ENCODE results near the gene VIPR2. TPM values are rescaled to one million over a fixed set of nuclear protein-coding genes. Genes with fewer than 3 reads are reported as not detected.

The VIPR2 gene
- polyA plus RNA-seq, 3 donors: not detected

- H4K20me1 ChIP-seq (ENCODE audit: insufficient read depth, low read length): no peaks in the 10 kb centered on the region
- DNase-seq: no peak
- no peaks in the 10 kb centered on the region for H3K4me1 Mint-ChIP-seq
- H3K79me2 ChIP-seq (ENCODE audit: insufficient read depth, low read length): no peaks in the 10 kb centered on the region
- H3K27me3 Mint-ChIP-seq (ENCODE audit: low read depth in 3 of 3): peaks cover 0 to 6% (median 5%) of the 10 kb centered on the region in 3 donors
- WGBS (ENCODE audit: insufficient coverage): 96% methylated on average over 12 of the region's 14 CpGs
- no peak for TF ChIP-seq CTCF (IDR thresholded peaks at IDR 0.05)
- no peaks in the 10 kb centered on the region for H3K27me3 ChIP-seq (ENCODE audit: control insufficient read depth in 2 of 2, insufficient read depth in 2 of 2, low read length in 2 of 2)
- H3K4me2 ChIP-seq (replicated peaks; ENCODE audit: extremely low read depth, low read length, poor library complexity, severe bottlenecking): no peak overlapping the region
- H2AFZ ChIP-seq (ENCODE audit: insufficient read depth, low read depth, low read length, poor library complexity, severe bottlenecking): no peak overlapping the region
- H3K27ac ChIP-seq (ENCODE audit: low read depth in 1 of 2, low read length in 2 of 2): no peak overlapping the region
- no peak overlapping the region for H3K4me3 ChIP-seq (replicated peaks in 1 of 3; ENCODE audit: low read depth in 2 of 3, low read length in 3 of 3)
- intact Hi-C loops (cut with micrococcal nuclease): no loop called here
- H3K4me1 ChIP-seq (ENCODE audit: control insufficient read depth in 1 of 2, insufficient read depth in 2 of 2, low read length in 2 of 2): no peaks in the 10 kb centered on the region
- H3K36me3 Mint-ChIP-seq: no peaks in the 10 kb centered on the region
- no peak overlapping the region for H3K4me3 Mint-ChIP-seq
- H3K27ac Mint-ChIP-seq: no peak overlapping the region
- H3K9ac ChIP-seq (ENCODE audit: insufficient read depth, low read length, poor library complexity, severe bottlenecking): no peak overlapping the region
- peaks cover 17 to 22% (median 19%) of the 10 kb centered on the region in 7 donors for H3K9me3 Mint-ChIP-seq
- peaks cover 4 to 17% of the 10 kb centered on the region in 2 donors for H3K9me3 ChIP-seq (replicated peaks in 1 of 2; ENCODE audit: control insufficient read depth in 1 of 2, insufficient read depth in 1 of 2, low read length in 2 of 2)
- H3K36me3 ChIP-seq (replicated peaks in 1 of 2; ENCODE audit: control insufficient read depth in 1 of 2, insufficient read depth in 2 of 2, low read length in 2 of 2): no peaks in the 10 kb centered on the region
Measured at GRCh38 chr7:159105066-159105780, 39.4 kb downstream of the VIPR2 start.

GRCh38 chr7:159104188-159104920, 40.3 kb downstream of the VIPR2 start:
- H3K27me3 Mint-ChIP-seq (ENCODE audit: low read depth in 3 of 3): peaks cover 0 to 5% (median 3%) of the 10 kb centered on the region in 3 donors
- peaks cover 12 to 25% of the 10 kb centered on the region in 2 donors for H3K9me3 ChIP-seq (replicated peaks in 1 of 2; ENCODE audit: control insufficient read depth in 1 of 2, insufficient read depth in 1 of 2, low read length in 2 of 2)
- no peak overlapping the region for H3K27ac ChIP-seq (ENCODE audit: low read depth in 1 of 2, low read length in 2 of 2)
- H3K27ac Mint-ChIP-seq: no peak overlapping the region
- DNase-seq: no peak
- H3K9me3 Mint-ChIP-seq: peaks cover 21 to 23% (median 22%) of the 10 kb centered on the region in 7 donors
- no peaks in the 10 kb centered on the region for H3K36me3 ChIP-seq (replicated peaks in 1 of 2; ENCODE audit: control insufficient read depth in 1 of 2, insufficient read depth in 2 of 2, low read length in 2 of 2)
- 89% methylated on average over 17 of the region's 19 CpGs for WGBS (ENCODE audit: insufficient coverage)
- no peaks in the 10 kb centered on the region for H3K27me3 ChIP-seq (ENCODE audit: control insufficient read depth in 2 of 2, insufficient read depth in 2 of 2, low read length in 2 of 2)
- no peak for TF ChIP-seq CTCF (IDR thresholded peaks at IDR 0.05)
- no peak overlapping the region for H3K4me3 ChIP-seq (replicated peaks in 1 of 3; ENCODE audit: low read depth in 2 of 3, low read length in 3 of 3)
- H4K20me1 ChIP-seq (ENCODE audit: insufficient read depth, low read length): no peaks in the 10 kb centered on the region
- H3K9ac ChIP-seq (ENCODE audit: insufficient read depth, low read length, poor library complexity, severe bottlenecking): no peak overlapping the region
- H3K36me3 Mint-ChIP-seq: no peaks in the 10 kb centered on the region
- H3K4me3 Mint-ChIP-seq: no peak overlapping the region
- no peaks in the 10 kb centered on the region for H3K4me1 Mint-ChIP-seq
- H2AFZ ChIP-seq (ENCODE audit: insufficient read depth, low read depth, low read length, poor library complexity, severe bottlenecking): no peak overlapping the region
- no peaks in the 10 kb centered on the region for H3K79me2 ChIP-seq (ENCODE audit: insufficient read depth, low read length)
- intact Hi-C loops (cut with micrococcal nuclease): no loop called here
- H3K4me2 ChIP-seq (replicated peaks; ENCODE audit: extremely low read depth, low read length, poor library complexity, severe bottlenecking): no peak overlapping the region
- H3K4me1 ChIP-seq (ENCODE audit: control insufficient read depth in 1 of 2, insufficient read depth in 2 of 2, low read length in 2 of 2): no peaks in the 10 kb centered on the region

Measured in CD14-positive monocyte (primary cell).